Loucy (cell line): ENCODE results near the gene SMTN.

Experiments
- CTCF ChIP-seq: fragments of 200-600 bp; sonication (generic); conservative IDR thresholded peaks from 2 replicates; pipeline ENCODE4 v1.5.1; 2014; ENCODE audit warnings: mild to moderate bottlenecking, antibody characterized with exemption, low read length
- EZH2phosphoT487 ChIP-seq: fragments of 200-600 bp; IDR thresholded peaks from 2 replicates; pipeline ENCODE4 v1.6.1; 2018; ENCODE audit warnings: antibody characterized with exemption, mild to moderate bottlenecking, moderate library complexity, borderline replicate concordance

- TF ChIP-seq CTCF (no peak), EZH2phosphoT487 (no peak)
Measured at GRCh38 chr22:31038686-31039085, 42.4 kb upstream of the SMTN start.
